ENCODE measurements around the gene DNAH10.

Gene DNAH10

GRCh38 chr12:123877968-123878367 lies 115.9 kb downstream of the DNAH10 start:
- no peak for DNase-seq (ENCODE audit: low read depth in 3 of 3, low spot score in 1 of 3)

- no peak for DNase-seq (ENCODE audit: low read depth in 3 of 3, low spot score in 1 of 3)
Observed at GRCh38 chr12:123879101-123879500, 117.0 kb downstream of the DNAH10 start.

GRCh38 chr12:123879691-123880090 lies 117.6 kb downstream of the DNAH10 start:
- no peak for DNase-seq (ENCODE audit: low read depth in 3 of 3, low spot score in 1 of 3)

- no peak for DNase-seq (ENCODE audit: low read depth in 3 of 3, low spot score in 1 of 3)
Observed at GRCh38 chr12:123882161-123882705, 120.1 kb downstream of the DNAH10 start.

GRCh38 chr12:123886258-123886657 lies 124.2 kb downstream of the DNAH10 start:
- no peak for DNase-seq (ENCODE audit: low read depth in 3 of 3, low spot score in 1 of 3)

GRCh38 chr12:123886931-123887582 lies 125.0 kb downstream of the DNAH10 start:
- DNase-seq (ENCODE audit: low read depth in 3 of 3, low spot score in 1 of 3), result no peak

- no peak for DNase-seq (ENCODE audit: low read depth in 3 of 3, low spot score in 1 of 3)
Observed at GRCh38 chr12:123888989-123889388, 126.9 kb downstream of the DNAH10 start.

GRCh38 chr12:123889848-123890535 lies 127.9 kb downstream of the DNAH10 start:
- no peak for DNase-seq (ENCODE audit: low read depth in 3 of 3, low spot score in 1 of 3)

- no peak for DNase-seq (ENCODE audit: low read depth in 3 of 3, low spot score in 1 of 3)
Observed at GRCh38 chr12:123890536-123890902, 128.4 kb downstream of the DNAH10 start.

- DNase-seq (ENCODE audit: low read depth in 3 of 3, low spot score in 1 of 3), result no peak
Observed at GRCh38 chr12:123891011-123891410, 128.9 kb downstream of the DNAH10 start.

- DNase-seq (ENCODE audit: low read depth in 3 of 3, low spot score in 1 of 3), result no peak
Observed at GRCh38 chr12:123891516-123892179, 129.5 kb downstream of the DNAH10 start.

- DNase-seq (ENCODE audit: low read depth in 3 of 3, low spot score in 1 of 3), result no peak
Observed at GRCh38 chr12:123892180-123892559, 130.1 kb downstream of the DNAH10 start.

- no peak for DNase-seq (ENCODE audit: low read depth in 3 of 3, low spot score in 1 of 3)
Observed at GRCh38 chr12:123892853-123893252, 130.8 kb downstream of the DNAH10 start.

GRCh38 chr12:123893276-123893675 lies 131.2 kb downstream of the DNAH10 start:
- DNase-seq (ENCODE audit: low read depth in 3 of 3, low spot score in 1 of 3), result no peak

- no peak for DNase-seq (ENCODE audit: low read depth in 3 of 3, low spot score in 1 of 3)
Observed at GRCh38 chr12:123894823-123895345, 132.8 kb downstream of the DNAH10 start.

GRCh38 chr12:123895451-123895850 lies 133.3 kb downstream of the DNAH10 start:
- no peak for DNase-seq (ENCODE audit: low read depth in 3 of 3, low spot score in 1 of 3)

GRCh38 chr12:123896767-123897166 lies 134.7 kb downstream of the DNAH10 start:
- DNase-seq (ENCODE audit: low read depth in 3 of 3, low spot score in 1 of 3), result no peak

GRCh38 chr12:123897221-123897620 lies 135.1 kb downstream of the DNAH10 start:
- no peak for DNase-seq (ENCODE audit: low read depth in 3 of 3, low spot score in 1 of 3)

- no peak for DNase-seq (ENCODE audit: low read depth in 3 of 3, low spot score in 1 of 3)
Observed at GRCh38 chr12:123898673-123899072, 136.6 kb downstream of the DNAH10 start.

- DNase-seq (ENCODE audit: low read depth in 3 of 3, low spot score in 1 of 3), result no peak
Observed at GRCh38 chr12:123899368-123899767, 137.3 kb downstream of the DNAH10 start.

GRCh38 chr12:123900871-123901376 lies 138.8 kb downstream of the DNAH10 start:
- DNase-seq (ENCODE audit: low read depth in 3 of 3, low spot score in 1 of 3), result no peak

GRCh38 chr12:123902821-123903220 lies 140.7 kb downstream of the DNAH10 start:
- DNase-seq (ENCODE audit: low read depth in 3 of 3, low spot score in 1 of 3), result no peak

Data from stimulated activated CD4-positive, alpha-beta T cell treated with anti-CD3 and anti-CD28 coated beads, TNF-alpha, amount 100 ng/mL, for 1 hour (primary cell).